K562 (cell line): Measurements from ENCODE around the gene SRRD. TPM values are rescaled to one million over a fixed set of nuclear protein-coding genes. Genes with fewer than 3 reads are reported as not detected.

Source experiments
- ATAC-seq: fragments of 200-7000 bp; cut with Tn5 transposase; 3 replicates; pipeline ENCODE4 v1.9.1; 2020; ENCODE audit warnings: moderate library complexity
- BruUV-seq: library from RNA; stranded (reverse); fragments of 400-500 nt; replicated peaks from 2 replicates; lab custom pipeline; 2021; lab: Mats Ljungman, UMichigan
- CTCF ChIA-PET: fragments of 300-600 bp; formaldehyde crosslinking; extraction: SDS; loops from one replicate; lab custom pipeline; 2021; ENCODE audit warnings: low intra/inter-chr PET ratio; lab: Yijun Ruan, JAX
- POLR2A ChIA-PET: fragments of 300-600, 350-650 bp; sonication (Branson Sonifier 250); formaldehyde crosslinking; extraction: SDS; loops from one replicate; lab custom pipeline; 2021; ENCODE audit warnings: antibody characterized with exemption, inconsistent platforms; lab: Yijun Ruan, JAX
- DNase-seq, 4 experiments: peaks; one replicate each; pipeline versions ENCODE4 v3.0.0 to v3.0.0-alpha.2; 2011 to 2018; ENCODE audit warnings: low spot score in 3 of 4, mixed read lengths in 3 of 4; ENCODE audit errors: extremely low read depth in 1 of 4
- FAIRE-seq: peaks from 2 replicates; lab custom pipeline; 2011; peaks lifted over from hg19 to GRCh38; lab: Jason Lieb, UNC
- H2AFZ ChIP-seq: 2 replicates; pipeline ENCODE4 v1.6.0; 2011; ENCODE audit warnings: low read depth, low read length, control low read depth, inconsistent platforms
- H3K27ac ChIP-seq: fragments of 200-600 bp; 3 replicates; pipeline ENCODE4 v1.8.0; 2011; ENCODE audit warnings: low read depth, mild to moderate bottlenecking, control low read depth, inconsistent platforms, low read length, moderate library complexity, mixed read lengths; ENCODE audit errors: extremely low read depth
- H3K27me3 ChIP-seq, 2 experiments: fragments of 300-600 bp in 1 of 2; 2 replicates in 1 of 2; 3 replicates in 1 of 2; pipeline versions ENCODE4 v1.6.0 to v1.8.0; 2011; ENCODE audit warnings: inconsistent platforms in 2 of 2, low read length in 2 of 2, mild to moderate bottlenecking in 1 of 2, mixed read lengths in 1 of 2, moderate library complexity in 1 of 2; ENCODE audit not compliant: control insufficient read depth in 2 of 2, insufficient read depth in 2 of 2
- H3K36me3 ChIP-seq: fragments of 300-600 bp; 3 replicates; pipeline ENCODE4 v1.8.0; 2011; ENCODE audit warnings: mild to moderate bottlenecking, low read length, inconsistent platforms; ENCODE audit not compliant: control insufficient read depth, insufficient read depth
- H3K4me1 ChIP-seq, 2 experiments: fragments of 200-600 bp in 1 of 2; replicated peaks in 1 of 2; 2 replicates in 1 of 2; 3 replicates in 1 of 2; pipeline versions ENCODE4 v1.5.1 to v1.8.0; 2011; ENCODE audit warnings: inconsistent platforms in 2 of 2, low read length in 2 of 2, mild to moderate bottlenecking in 1 of 2, mixed read lengths in 1 of 2, moderate library complexity in 1 of 2; ENCODE audit not compliant: control insufficient read depth in 2 of 2, insufficient read depth in 2 of 2
- H3K4me2 ChIP-seq: 2 replicates; pipeline ENCODE4 v1.6.1; 2011; ENCODE audit warnings: low read length, control low read depth, inconsistent platforms, mixed read lengths; ENCODE audit not compliant: insufficient read depth
- H3K4me3 ChIP-seq: fragments of 200-600 bp; sonication (generic), shearing (Covaris generic); 2 replicates; pipeline ENCODE4 v1.5.1; 2016; ENCODE audit warnings: control low read depth, inconsistent platforms
- H3K79me2 ChIP-seq: fragments of 200-600 bp; 3 replicates; pipeline ENCODE4 v1.8.0; 2011; ENCODE audit warnings: low read length, inconsistent platforms; ENCODE audit not compliant: control insufficient read depth, insufficient read depth
- H3K9ac ChIP-seq, 2 experiments: 2 replicates each; pipeline versions ENCODE4 v1.6.0 to v1.6.1; 2011; ENCODE audit warnings: low read depth in 2 of 2, low read length in 2 of 2, control low read depth in 1 of 2, inconsistent platforms in 1 of 2, mild to moderate bottlenecking in 1 of 2, mixed read lengths in 1 of 2; ENCODE audit not compliant: insufficient read depth in 1 of 2
- H3K9me1 ChIP-seq: one replicate; pipeline ENCODE4 v1.6.0; 2011; ENCODE audit warnings: inconsistent platforms, mild to moderate bottlenecking, low read length, moderate library complexity; ENCODE audit not compliant: control insufficient read depth, insufficient read depth
- H3K9me3 ChIP-seq: replicated peaks from 2 replicates; pipeline ENCODE4 v1.5.1; 2011; ENCODE audit warnings: low read depth, low read length, inconsistent platforms; ENCODE audit not compliant: control insufficient read depth, insufficient read depth
- H4K20me1 ChIP-seq: replicated peaks from 2 replicates; pipeline ENCODE4 v1.6.1; 2011; ENCODE audit warnings: low read length, inconsistent platforms, mixed read lengths; ENCODE audit not compliant: control insufficient read depth, insufficient read depth
- CUX1 ChIP-seq: fragments of 200-800 bp; sonication (Bioruptor generic); IDR thresholded peaks from 2 replicates; pipeline ENCODE4 v1.6.1; 2016; ENCODE audit warnings: missing genetic modification characterization, missing compliant biosample characterization
- MECOM ChIP-seq: fragments of 250-450 bp; sonication (Bioruptor Pico); IDR thresholded peaks from 2 replicates; pipeline ENCODE4 v1.8.0; 2022; ENCODE audit warnings: inconsistent platforms
- PBX2 ChIP-seq, 2 experiments: IDR thresholded peaks in 1 of 2; conservative IDR thresholded peaks in 1 of 2; 2 replicates each; pipeline ENCODE4 v1.6.1; 2016; ENCODE audit warnings: low read depth in 2 of 2, mild to moderate bottlenecking in 1 of 2, missing compliant biosample characterization in 1 of 2, missing genetic modification characterization in 1 of 2, moderate library complexity in 1 of 2
- POLR2G ChIP-seq: fragments of 200-400 bp; formaldehyde crosslinking; IDR thresholded peaks from 2 replicates; pipeline ENCODE4 v1.6.1; 2017; ENCODE audit warnings: low read depth, mild to moderate bottlenecking, antibody characterized with exemption, low read length, moderate library complexity
- YBX1 ChIP-seq: fragments of 450-650 bp; IDR thresholded peaks from 2 replicates; pipeline ENCODE4 v1.7.1; 2016; ENCODE audit warnings: mild to moderate bottlenecking
- ZFP30 ChIP-seq: fragments of 250-450 bp; sonication (Bioruptor Pico); IDR thresholded peaks from 2 replicates; pipeline ENCODE4 v1.8.0; 2022; ENCODE audit warnings: moderate library complexity, mild to moderate bottlenecking, inconsistent platforms, borderline replicate concordance
- WGBS: fragments of 100-300 bp; shearing (Covaris generic); methylation state at CpG from one replicate; pipeline ENCODE4 v1.1.6; 2016; ENCODE audit warnings: low coverage, mixed read lengths; ENCODE audit not compliant: insufficient coverage; ENCODE audit errors: missing lambda C conversion rate; 5-methylcytosine and 5-hydroxymethylcytosine counted together
- in situ Hi-C: fragments of 300-500 bp; cut with MboI; formaldehyde crosslinking; loops from 4 replicates; pipeline ENCODE4 v1.15.0; 2018; ENCODE audit warnings: inconsistent platforms, mixed read lengths
- intact Hi-C: fragments of 100-400 bp; cut with micrococcal nuclease; formaldehyde crosslinking; loops from 2 replicates; pipeline ENCODE4 v1.14.2; 2022
- polyA plus RNA-seq, 8 experiments: library from polyadenylated mRNA; depleted of rRNA in 4 of 8; stranded (reverse) in 5 of 8; unstranded in 3 of 8; fragments of >200 nt; fragmentation: Nextera tagmentation in 2 of 8; fragmentation: Illumina TruSeq in 1 of 8; extraction: Ambion mirVana in 2 of 8; extraction: Trizol in 1 of 8; gene quantifications; 2 replicates each; pipeline versions ENCODE4 v1.2.1 to v1.2.3, GENCODE V29; 2011 to 2014; ENCODE audit warnings: inconsistent platforms in 1 of 8, missing spikeins in 1 of 8
- total RNA-seq, 7 experiments: library from RNA; depleted of rRNA in 6 of 7; stranded (reverse); fragments of >200 nt in 6 of 7; fragmentation: Illumina TruSeq in 2 of 7; extraction: Trizol in 2 of 7; gene quantifications; 2 replicates each; pipeline versions ENCODE4 v1.2.1 to v1.2.3, GENCODE V29; 2011 to 2021; ENCODE audit warnings: low replicate concordance in 1 of 7

SRRD gene
- total and polyA plus RNA-seq, 9 of the 15 experiments (the other 6 are each of a cell fraction or from before 2014, with no cell fraction given): 4.9 to 59.4 (median 34.4) TPM

- Histone ChIP-seq H3K36me3 (peaks cover 94% of the 10 kb centered on the region), H2AFZ (no peak overlapping the region), H4K20me1 (no peaks in the 10 kb centered on the region), H3K9ac (peak overlapping the region in 1 of 2 experiments; percentile 26; a peak in 1 of 4 replicates), H3K4me3 (no peak overlapping the region), H3K9me1 (no peaks in the 10 kb centered on the region), H3K9me3 (no peaks in the 10 kb centered on the region)
- CTCF ChIA-PET: no interaction called here
- FAIRE-seq: no peak
- in situ Hi-C loops: no loop called here
- no peak for TF ChIP-seq MECOM (CRISPR knock-in tag)
- 0 out of 2 replicates have a peak, but pooled peaks have one; percentile 34 for TF ChIP-seq POLR2G
- no peak for TF ChIP-seq PBX2 (CRISPR knock-in tag; IDR thresholded peaks at IDR 0.05; ENCODE audit: low read depth)
- no peak for TF ChIP-seq PBX2 (tag; conservative IDR thresholded peaks at IDR 0.05; ENCODE audit: low read depth)
- no peak for TF ChIP-seq YBX1
- TF ChIP-seq ZFP30 (CRISPR knock-in tag): no peak
- TF ChIP-seq CUX1: no peak
- TF ChIP-seq, all 486 proteins: peak for 1
- Histone ChIP-seq H3K27me3 (no peaks in the 10 kb centered on the region), H3K4me2 (no peak overlapping the region), H3K4me1 (peaks cover 0 to 6% of the 10 kb centered on the region in 2 experiments; a peak in 2 of 5 replicates), H3K27ac (no peak overlapping the region), H3K79me2 (peaks cover 30% of the 10 kb centered on the region)
- POLR2A ChIA-PET: interaction anchor here (1.5 kb wide), 1 partner anchor 14 kb away, joined by 8 read pairs; no protein-coding TSS in a partner anchor
- DNase-seq: no peak
- BruUV-seq: no TSS peak
- 96% methylated on average over 7 of the region's 12 CpGs for WGBS
- intact Hi-C loops: no loop called here
- ATAC-seq: no peak
Observed at GRCh38 chr22:26536056-26536761, 52.5 kb downstream of the SRRD start.
